HG03095 (cell line): Measurements from ENCODE around the gene GRHL3.
"Not testable (repeated sequence)": the region's sequence is repeated elsewhere in the genome, so short reads cannot be mapped to it uniquely, and the experiment has no call there.

Source experiments
- ATAC-seq: cut with Tn5 transposase; IDR thresholded peaks from one replicate; pipeline ENCODE4 v1.9.1; 2021; ENCODE audit warnings: moderate library complexity; ENCODE audit not compliant: unreplicated experiment

Gene GRHL3

DNA sequence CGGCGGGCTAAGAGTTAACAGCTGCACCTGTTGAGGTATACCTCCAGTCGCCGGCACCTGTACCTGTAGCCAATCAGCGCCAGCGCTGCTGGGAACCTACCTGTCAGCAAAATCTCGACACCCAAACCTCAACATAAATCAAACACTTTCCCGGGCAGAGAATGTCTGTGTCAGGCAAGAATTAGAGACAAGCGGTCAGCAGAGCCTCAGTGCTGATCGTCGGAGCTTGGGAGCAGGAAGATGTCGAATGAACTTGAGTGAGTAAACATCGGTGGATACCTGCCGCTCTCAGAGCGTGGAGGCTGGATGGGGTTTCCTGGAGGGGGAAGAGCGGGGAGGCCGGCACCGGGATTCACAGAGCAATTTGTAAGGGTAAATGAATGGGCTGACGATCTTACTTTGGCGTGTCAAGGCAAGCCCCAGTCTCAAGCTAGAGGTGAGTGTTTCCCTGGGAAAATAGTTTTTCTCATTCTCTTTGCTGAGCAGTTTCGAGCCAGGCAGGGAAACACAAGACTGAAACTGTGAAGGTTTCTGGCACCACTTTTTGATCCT lies at the start of gene GRHL3:
TSS of gene GRHL3 (plus strand) at position 46 of the 552 bp plus-strand sequence. CDS start at position 241, 195 bp downstream.
- no peak for ATAC-seq

DNA sequence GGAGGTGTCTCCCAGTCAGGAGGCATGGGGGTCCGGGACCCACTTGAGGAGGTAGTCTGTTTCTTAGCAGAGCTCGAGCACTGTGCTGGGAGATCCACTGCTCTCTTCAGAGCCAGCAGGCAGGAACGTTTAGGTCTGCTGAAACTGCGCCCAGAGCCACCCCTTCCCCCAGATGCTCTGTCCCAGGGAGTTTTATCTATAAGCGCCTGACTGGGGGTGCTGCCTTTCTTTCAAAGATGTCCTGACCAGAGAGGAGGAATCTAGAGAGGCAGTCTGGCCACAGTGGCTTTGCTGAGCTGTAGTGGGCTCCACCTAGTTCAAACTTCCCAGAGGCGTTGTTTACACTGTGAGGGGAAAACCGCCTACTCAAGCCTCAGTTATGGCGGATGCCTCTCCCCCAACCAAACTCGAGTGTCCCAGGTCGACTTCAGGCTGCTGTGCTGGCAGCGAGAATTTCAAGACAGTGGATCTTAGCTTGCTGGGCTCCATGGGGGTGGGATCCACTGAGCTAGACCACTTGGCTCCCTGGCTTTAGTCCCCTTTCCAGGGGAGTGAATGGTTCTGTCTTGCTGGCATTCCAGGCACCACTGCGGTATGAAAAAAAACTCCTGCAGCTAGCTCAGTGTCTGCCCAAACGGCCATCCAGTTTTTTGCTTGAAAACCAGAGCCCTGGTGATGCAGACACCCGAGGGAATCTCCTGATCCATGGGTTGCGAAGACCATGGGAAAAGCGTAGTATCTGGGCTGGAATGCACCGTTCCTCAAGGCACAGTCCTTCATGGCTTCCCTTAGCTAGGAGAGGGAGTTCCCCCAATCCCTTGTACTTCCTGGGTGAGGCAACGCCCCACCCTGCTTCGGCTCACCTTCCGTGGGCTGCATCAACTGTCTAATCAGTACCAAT lies 44.7 kb upstream of the GRHL3 start:
- ATAC-seq: not testable (repeated sequence)

DNA sequence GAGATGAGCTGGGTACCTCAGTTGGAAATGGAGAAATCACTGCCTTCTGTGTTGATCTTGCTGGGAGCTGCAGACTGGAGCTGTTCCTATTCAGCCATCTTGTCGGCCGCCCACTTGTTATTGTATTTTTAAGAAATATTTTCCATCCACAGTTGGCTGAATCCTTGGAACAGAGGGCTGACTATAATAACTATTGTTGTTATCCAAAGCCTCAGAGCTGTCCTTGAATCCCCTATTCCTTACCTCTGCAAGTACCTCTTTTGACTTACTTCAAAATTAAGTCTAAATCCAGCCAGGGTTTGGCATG lies 44.1 kb upstream of the GRHL3 start:
- no peak for ATAC-seq

GRCh38 chr1:24275510-24275909 lies 43.6 kb upstream of the GRHL3 start:
- ATAC-seq: no peak

DNA sequence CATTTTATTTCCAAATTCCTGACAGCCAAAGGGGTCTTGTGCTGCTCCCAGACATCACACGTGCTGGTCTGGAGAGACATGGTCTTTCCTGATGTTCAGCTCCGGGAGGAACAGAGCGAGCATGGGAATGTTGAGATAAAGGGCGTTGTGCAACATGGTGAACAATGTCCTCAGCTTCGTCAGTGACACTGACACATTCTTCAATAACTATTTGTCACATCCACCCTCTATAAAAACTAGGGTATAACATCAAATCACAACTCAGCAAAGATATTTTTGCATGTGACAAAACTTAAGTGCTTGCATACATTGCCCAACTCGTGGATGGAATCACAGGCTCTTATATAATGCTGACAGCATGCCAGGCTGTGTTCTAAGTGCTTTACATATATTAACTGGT lies 42.4 kb upstream of the GRHL3 start:
- ATAC-seq: no peak

DNA sequence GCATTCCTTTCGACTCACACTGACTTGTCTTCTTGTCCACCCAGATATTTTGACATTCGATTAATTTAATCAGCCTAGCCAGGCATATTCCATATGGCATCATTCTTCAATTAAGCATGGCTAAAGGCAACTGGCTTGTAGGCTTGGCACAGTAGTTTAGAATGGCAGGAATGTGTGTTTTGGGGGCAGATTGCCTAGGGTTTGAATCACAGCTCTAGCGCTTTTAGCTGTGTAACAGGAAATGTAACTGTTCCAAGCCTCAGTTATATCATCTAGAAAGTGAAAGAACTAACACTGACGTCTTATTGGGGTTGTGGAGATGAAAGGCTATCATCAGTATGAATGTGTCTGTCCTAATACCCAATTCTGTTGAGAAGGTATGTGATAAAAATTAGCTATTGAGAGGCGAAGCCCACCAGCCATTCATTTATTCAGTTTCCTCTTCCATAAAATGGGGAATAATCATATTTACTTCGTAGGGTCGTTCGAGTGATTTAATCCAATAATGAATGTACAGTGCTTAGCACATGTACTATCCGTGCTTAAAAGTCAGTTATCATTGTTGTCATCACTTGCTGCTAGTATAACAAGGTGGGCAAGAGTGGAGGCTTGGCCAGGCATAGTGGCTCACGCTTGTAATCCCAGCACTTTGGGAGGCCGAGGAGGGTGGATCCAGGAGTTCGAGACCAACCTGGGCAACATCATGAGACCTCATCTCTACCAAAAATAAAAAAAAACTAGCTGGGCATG lies 41.6 kb upstream of the GRHL3 start:
- no peak for ATAC-seq

DNA sequence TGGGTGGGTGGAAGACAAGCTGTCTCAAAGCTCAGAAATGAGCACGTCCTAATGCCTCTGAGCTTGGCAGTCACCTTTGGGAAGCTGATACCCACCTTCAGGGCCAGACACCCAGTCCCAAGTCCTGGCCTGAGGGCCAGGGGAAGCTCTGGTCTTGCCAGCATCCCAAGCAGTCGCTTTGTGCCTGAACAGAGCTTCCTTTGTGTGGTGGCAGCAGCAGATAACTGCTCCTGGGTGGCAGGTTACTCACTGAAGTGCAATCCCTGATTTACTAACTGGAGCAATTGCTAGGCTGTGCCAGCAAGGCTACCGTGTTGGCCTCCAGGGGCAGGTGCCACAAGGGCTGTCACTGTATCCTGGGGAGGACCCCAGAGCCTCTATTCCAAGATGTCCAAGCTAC lies 40.4 kb upstream of the GRHL3 start:
- ATAC-seq: no peak

DNA sequence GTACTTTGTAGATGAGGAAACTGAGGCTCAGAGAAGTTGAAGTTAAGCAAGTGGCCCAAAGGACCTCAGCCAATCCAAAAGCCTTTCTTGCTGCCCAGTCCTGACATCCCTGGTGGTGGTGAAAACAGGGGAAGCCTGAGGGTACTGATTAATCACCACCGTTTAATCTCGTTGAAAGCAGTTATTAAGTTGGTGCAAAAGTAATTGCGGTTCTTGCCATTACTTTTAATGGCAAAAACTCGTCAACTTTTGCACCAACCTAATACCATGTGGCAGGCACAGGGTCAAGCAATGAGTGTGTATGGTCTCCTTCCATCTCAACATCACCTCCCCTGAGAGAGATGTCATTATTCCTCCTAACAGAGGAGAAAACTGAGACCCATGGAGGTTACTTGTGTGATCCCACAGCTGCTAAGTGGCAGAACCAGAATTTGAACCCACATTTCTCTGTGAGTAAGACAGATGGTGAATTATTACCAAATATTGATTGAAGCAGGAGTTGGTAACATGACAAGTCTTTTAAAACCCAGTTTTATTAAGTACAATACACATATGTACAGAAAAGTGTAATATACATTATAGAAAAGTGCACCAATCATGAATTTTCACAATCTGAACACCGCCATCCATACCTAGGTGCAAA lies 39.4 kb upstream of the GRHL3 start:
- ATAC-seq: no peak

GRCh38 chr1:24281591-24281990 lies 37.6 kb upstream of the GRHL3 start:
- ATAC-seq: no peak

- ATAC-seq: no peak
Observed at GRCh38 chr1:24282491-24282890, 36.7 kb upstream of the GRHL3 start.

GRCh38 chr1:24283326-24284155 lies 35.6 kb upstream of the GRHL3 start:
- ATAC-seq: no peak

DNA sequence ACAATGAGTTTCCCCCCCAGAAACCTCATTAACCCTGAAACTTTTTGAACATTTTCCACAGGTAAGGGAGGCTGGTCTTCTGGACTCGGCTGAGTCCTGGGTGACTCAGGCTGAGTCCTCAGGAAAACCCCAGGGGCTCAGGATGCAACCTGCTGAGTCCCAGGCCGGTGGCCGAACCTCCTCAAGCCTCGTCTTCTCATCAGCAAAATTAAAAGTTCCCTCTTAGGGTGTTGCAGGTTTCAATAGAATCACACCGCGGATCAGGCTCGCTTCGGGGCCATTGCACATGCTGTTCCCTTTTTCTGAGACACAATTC lies 35.0 kb upstream of the GRHL3 start:
- ATAC-seq: no peak

DNA sequence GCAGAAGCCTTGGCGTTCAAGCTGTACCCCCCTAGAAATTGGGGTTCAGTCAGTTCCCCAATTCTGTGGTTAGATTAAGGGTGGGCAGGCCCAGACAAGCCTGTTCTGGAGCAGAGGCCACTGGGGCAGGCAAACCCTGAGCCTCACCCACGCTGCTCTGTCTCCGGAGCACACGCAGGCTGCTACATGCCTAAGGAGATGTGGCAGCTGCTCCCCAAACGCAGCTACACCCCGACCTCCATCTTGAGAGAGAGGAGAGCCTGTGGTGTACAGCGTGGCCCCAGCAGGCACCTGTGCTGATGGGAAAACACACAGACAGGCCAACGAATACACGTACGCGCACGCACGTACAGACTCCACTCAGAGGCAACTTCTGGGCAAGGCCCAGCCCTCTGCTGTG lies 33.9 kb upstream of the GRHL3 start:
- no peak for ATAC-seq

- ATAC-seq: no peak
Observed at GRCh38 chr1:24286246-24287010, 32.7 kb upstream of the GRHL3 start.

DNA sequence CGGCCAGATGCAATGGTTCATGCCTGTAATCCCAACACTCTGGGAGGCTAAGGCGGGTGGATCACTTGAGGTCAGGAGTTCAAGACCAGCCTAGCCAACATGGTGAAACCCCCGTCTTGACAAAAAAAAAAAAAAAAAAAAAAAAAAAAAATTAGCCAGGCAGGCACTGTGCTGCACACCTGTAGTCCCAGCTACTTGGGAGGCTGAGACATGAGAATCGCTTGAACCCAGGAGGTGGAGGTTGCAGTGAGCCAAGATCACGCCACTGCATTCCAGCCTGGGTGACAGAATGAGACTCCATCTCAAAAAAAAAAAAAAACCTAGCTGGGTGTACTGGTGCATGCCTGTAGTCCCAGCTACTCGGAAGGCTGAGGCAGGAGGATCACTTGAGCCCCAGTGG lies 31.4 kb upstream of the GRHL3 start:
- ATAC-seq: not testable (repeated sequence)

- no peak for ATAC-seq
Observed at GRCh38 chr1:24288479-24288878, 30.7 kb upstream of the GRHL3 start.

DNA sequence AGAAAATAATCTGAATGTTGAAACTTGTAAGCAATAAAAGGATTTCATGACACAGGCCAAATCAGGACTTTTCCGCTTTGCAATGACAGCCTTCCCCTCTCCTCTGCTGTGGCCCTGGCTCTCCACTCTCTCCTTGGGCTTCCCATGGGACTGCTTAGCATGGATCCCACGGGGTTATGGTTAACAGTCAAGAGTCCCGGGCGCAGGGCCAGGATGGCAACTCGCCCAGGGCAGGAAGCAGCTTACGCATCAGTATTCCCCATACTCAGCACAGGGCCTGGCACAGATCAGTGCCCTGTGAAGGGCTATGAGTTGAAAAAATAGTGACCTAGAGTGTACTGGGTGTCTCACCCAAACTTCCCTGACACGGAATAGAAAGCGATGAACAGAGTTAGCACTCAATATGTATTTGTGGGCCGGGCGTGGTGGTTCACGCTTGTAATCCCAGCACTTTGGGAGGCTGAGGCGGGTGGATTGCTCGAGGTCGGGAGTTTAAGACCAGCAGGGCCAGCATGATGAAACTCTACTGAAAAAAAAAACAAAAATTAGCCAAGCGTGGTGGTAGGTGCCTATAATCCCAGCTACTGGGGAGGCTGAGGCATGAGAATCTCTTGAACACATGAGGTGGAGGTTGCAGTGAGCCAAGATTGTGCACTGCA lies 29.1 kb upstream of the GRHL3 start:
- ATAC-seq: no peak

- no peak for ATAC-seq
Observed at GRCh38 chr1:24290933-24291487, 28.1 kb upstream of the GRHL3 start.

DNA sequence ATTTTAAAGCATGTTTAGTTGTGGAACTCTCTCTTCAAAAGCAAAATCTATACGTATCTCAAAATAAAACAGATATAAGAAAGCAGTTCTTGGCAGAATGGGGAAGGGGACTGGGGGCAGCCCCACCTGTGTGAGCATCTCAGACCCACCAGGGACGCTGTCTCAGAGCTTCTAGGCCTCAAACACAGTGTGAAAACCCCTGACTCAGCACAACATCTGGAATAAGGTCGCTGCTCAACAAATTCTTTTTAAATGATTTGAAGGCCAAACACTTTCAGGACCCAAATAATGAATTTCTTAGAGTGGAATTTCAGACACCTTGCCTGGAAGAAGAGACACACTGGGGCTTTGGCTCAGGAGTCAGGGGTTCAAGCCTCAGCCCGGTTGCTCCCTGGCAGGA lies 27.1 kb upstream of the GRHL3 start:
- ATAC-seq: no peak
